Fibroblast of lung (primary cell): ENCODE results near the gene MYO18B. TPM values are rescaled to one million over a fixed set of nuclear protein-coding genes. Genes with fewer than 3 reads are reported as not detected.

Experiments
- DNase-seq, 2 donors: peaks; one replicate each; pipeline versions ENCODE4 v3.0.0 to v3.0.0-alpha.2; 2010; ENCODE audit warnings: low read depth in 2 of 2
- H2AFZ ChIP-seq: 2 replicates; pipeline ENCODE4 v1.5.1; 2012; ENCODE audit warnings: low read length, control low read depth, inconsistent platforms
- H3K27ac ChIP-seq: 2 replicates; pipeline ENCODE4 v1.5.1; 2011; ENCODE audit warnings: low read length, control low read depth; ENCODE audit not compliant: insufficient read depth
- H3K27me3 ChIP-seq: 2 replicates; pipeline ENCODE4 v1.5.1; 2011; ENCODE audit warnings: mild to moderate bottlenecking, low read length; ENCODE audit not compliant: control insufficient read depth, insufficient read depth
- H3K36me3 ChIP-seq: 2 replicates; pipeline ENCODE4 v1.5.1; 2011; ENCODE audit warnings: low read length; ENCODE audit not compliant: control insufficient read depth, insufficient read depth
- H3K4me1 ChIP-seq: 2 replicates; pipeline ENCODE4 v1.5.1; 2011; ENCODE audit warnings: low read length; ENCODE audit not compliant: control insufficient read depth, insufficient read depth; ENCODE audit errors: extremely low read depth
- H3K4me2 ChIP-seq: 2 replicates; pipeline ENCODE4 v1.5.1; 2011; ENCODE audit warnings: low read length, control low read depth; ENCODE audit not compliant: insufficient read depth; ENCODE audit errors: extremely low read depth
- H3K4me3 ChIP-seq, 4 experiments: fragments of 200-600 bp in 1 of 4; sonication (generic) in 1 of 4; replicated peaks in 1 of 4; 2 replicates each; pipeline ENCODE4 v1.5.1; 2011 to 2016; ENCODE audit warnings: low read length in 4 of 4, low read depth in 3 of 4, mild to moderate bottlenecking in 3 of 4, control low read depth in 2 of 4, inconsistent platforms in 1 of 4, mixed read lengths in 1 of 4; ENCODE audit not compliant: insufficient read depth in 1 of 4; ENCODE audit errors: control extremely low read depth in 1 of 4
- H3K79me2 ChIP-seq: 2 replicates; pipeline ENCODE4 v1.5.1; 2012; ENCODE audit warnings: mild to moderate bottlenecking, low read length, inconsistent platforms; ENCODE audit not compliant: control insufficient read depth, insufficient read depth
- H3K9ac ChIP-seq: 2 replicates; pipeline ENCODE4 v1.5.1; 2011; ENCODE audit warnings: mild to moderate bottlenecking, low read length, control low read depth; ENCODE audit not compliant: insufficient read depth
- H3K9me3 ChIP-seq: 2 replicates; pipeline ENCODE4 v1.5.1; 2012; ENCODE audit warnings: low read depth, low read length; ENCODE audit not compliant: control insufficient read depth, insufficient read depth
- H4K20me1 ChIP-seq: 2 replicates; pipeline ENCODE4 v1.5.1; 2011; ENCODE audit warnings: low read length; ENCODE audit not compliant: control insufficient read depth, insufficient read depth; ENCODE audit errors: extremely low read depth
- EZH2 ChIP-seq: IDR thresholded peaks from 2 replicates; pipeline ENCODE4 v1.5.1; 2012; ENCODE audit warnings: low read length, control low read depth, mild to moderate bottlenecking; ENCODE audit errors: missing control alignments
- polyA plus RNA-seq, 2 donors: library from polyadenylated mRNA; depleted of rRNA in 1 of 2; stranded (reverse) in 1 of 2; unstranded in 1 of 2; fragments of >200 nt; gene quantifications; 2 replicates each; pipeline ENCODE4 v1.2.1, GENCODE V29; 2011 to 2012; ENCODE audit warnings: missing spikeins in 1 of 2
- total RNA-seq: library from RNA; depleted of rRNA; stranded (reverse); fragments of >200 nt; gene quantifications from 2 replicates; pipeline ENCODE4 v1.2.1, GENCODE V29; 2014
- TF ChIP-seq, protein P1 (sequence below), 2 donors: IDR thresholded peaks in 1 of 2; conservative IDR thresholded peaks in 1 of 2; 1 replicate in 1 of 2; 2 replicates in 1 of 2; pipeline ENCODE4 v1.5.1; 2011 to 2012; ENCODE audit warnings: low read length in 2 of 2, control low read depth in 1 of 2, inconsistent platforms in 1 of 2, low read depth in 1 of 2, mild to moderate bottlenecking in 1 of 2

The MYO18B gene
- total and polyA plus RNA-seq, 2 donors (not counting 1 experiment from before 2014, with no cell fraction given), result 0.17 TPM; not detected in 1

DNA sequence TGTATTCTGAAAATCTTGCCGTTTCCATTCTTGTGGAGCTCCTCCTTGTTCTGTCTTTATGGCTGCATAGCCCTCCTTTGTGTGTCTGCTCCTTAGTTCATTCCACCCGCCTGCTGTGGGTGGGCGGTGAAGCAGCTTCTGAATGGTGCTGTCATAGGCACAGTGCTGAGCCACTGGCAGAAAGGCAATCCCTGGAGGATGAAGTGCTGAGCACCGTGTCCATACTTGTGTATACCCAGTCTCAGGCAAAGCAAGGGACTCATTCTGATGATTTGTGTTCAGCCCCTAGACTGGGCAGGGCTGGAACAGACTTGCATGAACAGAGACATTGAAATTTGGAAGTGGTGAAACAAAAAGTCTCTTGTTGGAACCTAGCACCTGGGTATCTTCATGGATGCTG, 134.9 kb downstream of the MYO18B start:
- Histone ChIP-seq H3K4me2 (no peak overlapping the region), H3K4me3 (no peak overlapping the region), H3K27me3 (no peaks in the 10 kb centered on the region), H3K9me3 (no peaks in the 10 kb centered on the region), H2AFZ (no peak overlapping the region), H3K79me2 (no peaks in the 10 kb centered on the region), H3K9ac (no peak overlapping the region), H3K36me3 (no peaks in the 10 kb centered on the region), H3K27ac (no peak overlapping the region), H3K4me1 (no peaks in the 10 kb centered on the region), H4K20me1 (no peaks in the 10 kb centered on the region)
- DNase-seq, result no peak
- TF ChIP-seq EZH2, result no peak
- TF ChIP-seq, protein P1, sequence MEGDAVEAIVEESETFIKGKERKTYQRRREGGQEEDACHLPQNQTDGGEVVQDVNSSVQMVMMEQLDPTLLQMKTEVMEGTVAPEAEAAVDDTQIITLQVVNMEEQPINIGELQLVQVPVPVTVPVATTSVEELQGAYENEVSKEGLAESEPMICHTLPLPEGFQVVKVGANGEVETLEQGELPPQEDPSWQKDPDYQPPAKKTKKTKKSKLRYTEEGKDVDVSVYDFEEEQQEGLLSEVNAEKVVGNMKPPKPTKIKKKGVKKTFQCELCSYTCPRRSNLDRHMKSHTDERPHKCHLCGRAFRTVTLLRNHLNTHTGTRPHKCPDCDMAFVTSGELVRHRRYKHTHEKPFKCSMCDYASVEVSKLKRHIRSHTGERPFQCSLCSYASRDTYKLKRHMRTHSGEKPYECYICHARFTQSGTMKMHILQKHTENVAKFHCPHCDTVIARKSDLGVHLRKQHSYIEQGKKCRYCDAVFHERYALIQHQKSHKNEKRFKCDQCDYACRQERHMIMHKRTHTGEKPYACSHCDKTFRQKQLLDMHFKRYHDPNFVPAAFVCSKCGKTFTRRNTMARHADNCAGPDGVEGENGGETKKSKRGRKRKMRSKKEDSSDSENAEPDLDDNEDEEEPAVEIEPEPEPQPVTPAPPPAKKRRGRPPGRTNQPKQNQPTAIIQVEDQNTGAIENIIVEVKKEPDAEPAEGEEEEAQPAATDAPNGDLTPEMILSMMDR (conservative IDR thresholded peaks at IDR 0.05 in 1 of 2, IDR thresholded peaks at IDR 0.05 in 1 of 2; ENCODE audit: low read depth in 1 of 2, low read length in 2 of 2), result no peak

DNA sequence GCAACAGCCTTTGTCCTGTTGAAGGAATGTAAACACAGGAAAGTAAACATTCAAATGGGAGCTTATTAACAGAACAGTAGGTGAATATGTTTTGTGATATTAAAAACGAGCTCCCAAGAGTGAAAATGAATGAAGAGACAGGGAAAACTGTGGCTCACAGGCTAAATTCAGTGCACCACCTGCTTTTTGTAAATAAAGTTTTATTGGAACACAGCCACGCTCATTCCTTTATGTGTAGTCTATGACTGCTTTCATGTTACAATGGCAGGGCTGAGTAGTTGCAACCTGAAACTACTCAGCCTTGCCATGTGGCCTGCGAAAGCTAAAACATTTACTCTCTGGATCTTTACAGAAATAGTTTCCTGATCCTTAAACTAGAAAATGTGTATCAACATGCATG, 136.9 kb downstream of the MYO18B start:
- Histone ChIP-seq H3K4me1 (no peaks in the 10 kb centered on the region), H2AFZ (no peak overlapping the region), H3K9ac (no peak overlapping the region), H3K79me2 (no peaks in the 10 kb centered on the region), H3K36me3 (no peaks in the 10 kb centered on the region), H3K27ac (no peak overlapping the region), H3K4me3 (no peak overlapping the region), H3K27me3 (no peaks in the 10 kb centered on the region), H3K9me3 (no peaks in the 10 kb centered on the region), H3K4me2 (no peak overlapping the region), H4K20me1 (no peaks in the 10 kb centered on the region)
- no peak for DNase-seq
- TF ChIP-seq, protein P1 (conservative IDR thresholded peaks at IDR 0.05 in 1 of 2, IDR thresholded peaks at IDR 0.05 in 1 of 2; ENCODE audit: low read depth in 1 of 2, low read length in 2 of 2), result no peak
- no peak for TF ChIP-seq EZH2

DNA sequence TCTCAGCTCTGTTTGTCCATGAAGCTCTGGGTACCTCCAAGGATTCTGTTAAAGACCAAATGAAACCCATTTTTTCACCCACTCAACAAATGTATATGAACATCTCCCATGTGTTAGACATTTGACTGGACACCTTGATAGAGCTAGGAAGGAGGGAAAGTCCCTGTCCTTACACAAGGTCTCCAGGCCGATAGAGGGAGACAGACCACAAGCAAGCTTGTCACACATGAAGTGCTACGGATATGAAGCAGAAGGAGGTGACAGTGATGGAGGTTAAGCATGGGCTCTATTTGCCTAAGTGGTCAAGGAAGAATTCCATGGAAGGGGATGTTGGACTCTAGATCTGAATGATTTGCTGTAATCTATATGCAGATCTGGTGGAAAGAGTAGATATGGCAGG, 138.5 kb downstream of the MYO18B start:
- Histone ChIP-seq H3K4me1 (no peaks in the 10 kb centered on the region), H3K9me3 (no peaks in the 10 kb centered on the region), H3K4me3 (no peak overlapping the region), H3K9ac (no peak overlapping the region), H2AFZ (no peak overlapping the region), H3K79me2 (no peaks in the 10 kb centered on the region), H4K20me1 (no peaks in the 10 kb centered on the region), H3K27ac (no peak overlapping the region), H3K27me3 (no peaks in the 10 kb centered on the region), H3K4me2 (no peak overlapping the region), H3K36me3 (no peaks in the 10 kb centered on the region)
- TF ChIP-seq EZH2, result no peak
- TF ChIP-seq, protein P1 (conservative IDR thresholded peaks at IDR 0.05 in 1 of 2, IDR thresholded peaks at IDR 0.05 in 1 of 2; ENCODE audit: low read depth in 1 of 2, low read length in 2 of 2), result no peak
- no peak for DNase-seq
